Measurements from ENCODE around the gene C6orf89.

The C6orf89 gene

DNA sequence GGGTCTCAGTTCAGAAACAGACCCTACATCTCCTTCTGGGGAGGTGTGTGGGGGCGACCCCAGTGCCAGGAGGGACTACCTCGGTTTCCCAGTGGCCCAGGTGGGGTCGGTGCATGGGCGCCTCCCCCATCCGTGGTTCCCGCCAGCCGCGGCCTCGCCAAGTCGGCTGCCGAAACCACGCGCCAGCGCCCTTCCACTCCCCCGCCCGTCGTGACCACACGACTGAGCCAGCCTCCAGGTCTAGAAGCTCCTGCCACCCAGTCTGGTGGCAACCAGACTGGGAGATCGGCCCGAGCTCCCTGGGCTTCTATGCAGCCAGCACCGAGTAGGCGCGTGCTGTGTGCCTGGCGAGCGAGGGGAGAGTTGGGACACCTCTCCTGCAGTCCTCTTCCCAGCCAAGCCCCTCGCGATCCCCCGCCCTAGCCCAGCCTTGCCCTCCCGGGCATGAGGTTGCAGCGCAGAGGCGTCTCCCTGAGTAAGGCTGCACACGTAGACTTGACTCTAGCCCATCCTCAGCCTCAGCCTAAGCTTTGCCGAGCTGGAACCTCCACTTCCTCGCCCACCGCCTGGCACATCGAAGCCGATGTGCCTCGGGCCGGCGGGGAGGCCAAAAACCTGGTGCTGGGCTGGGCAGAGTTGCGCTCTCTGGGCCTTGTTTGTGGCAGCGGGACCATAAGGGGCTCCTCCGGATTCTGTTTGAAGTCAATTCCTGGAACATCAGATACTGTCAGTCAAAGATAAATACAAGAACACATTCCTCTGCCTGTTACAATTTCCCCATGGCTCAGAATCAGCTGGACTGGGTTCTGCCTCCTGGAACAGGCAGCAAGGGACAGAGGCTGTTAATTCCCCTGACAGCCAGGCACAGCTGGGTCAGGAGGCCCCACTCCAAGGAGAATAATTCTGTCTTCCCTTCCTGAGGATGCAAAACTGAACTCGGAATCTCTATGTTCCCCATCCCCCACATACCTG, 45.0 kb upstream of the C6orf89 start:
- TF ChIP-seq, protein P1, sequence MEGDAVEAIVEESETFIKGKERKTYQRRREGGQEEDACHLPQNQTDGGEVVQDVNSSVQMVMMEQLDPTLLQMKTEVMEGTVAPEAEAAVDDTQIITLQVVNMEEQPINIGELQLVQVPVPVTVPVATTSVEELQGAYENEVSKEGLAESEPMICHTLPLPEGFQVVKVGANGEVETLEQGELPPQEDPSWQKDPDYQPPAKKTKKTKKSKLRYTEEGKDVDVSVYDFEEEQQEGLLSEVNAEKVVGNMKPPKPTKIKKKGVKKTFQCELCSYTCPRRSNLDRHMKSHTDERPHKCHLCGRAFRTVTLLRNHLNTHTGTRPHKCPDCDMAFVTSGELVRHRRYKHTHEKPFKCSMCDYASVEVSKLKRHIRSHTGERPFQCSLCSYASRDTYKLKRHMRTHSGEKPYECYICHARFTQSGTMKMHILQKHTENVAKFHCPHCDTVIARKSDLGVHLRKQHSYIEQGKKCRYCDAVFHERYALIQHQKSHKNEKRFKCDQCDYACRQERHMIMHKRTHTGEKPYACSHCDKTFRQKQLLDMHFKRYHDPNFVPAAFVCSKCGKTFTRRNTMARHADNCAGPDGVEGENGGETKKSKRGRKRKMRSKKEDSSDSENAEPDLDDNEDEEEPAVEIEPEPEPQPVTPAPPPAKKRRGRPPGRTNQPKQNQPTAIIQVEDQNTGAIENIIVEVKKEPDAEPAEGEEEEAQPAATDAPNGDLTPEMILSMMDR (IDR thresholded peaks at IDR 0.05; ENCODE audit: low read length) = no peak
- no peak for TF ChIP-seq EZH2phosphoT487 (IDR thresholded peaks at IDR 0.05; ENCODE audit: low read length)
- no peak for TF ChIP-seq EZH2 (optimal IDR thresholded peaks at IDR 0.05; ENCODE audit: low read depth, low read length)
- H3K27me3 ChIP-seq (replicated peaks; ENCODE audit: insufficient read depth, low read length) = peaks cover 8% of the 10 kb centered on the region; the same call in 1 of the 2 replicates
- no peaks in the 10 kb centered on the region for H3K4me1 ChIP-seq (ENCODE audit: low read length)
- no peaks in the 10 kb centered on the region for H3K36me3 ChIP-seq (replicated peaks; ENCODE audit: insufficient read depth, low read length)
- H3K79me2 ChIP-seq (ENCODE audit: low read length) = no peaks in the 10 kb centered on the region
- H3F3A ChIP-seq (ENCODE audit: insufficient read depth, low read length) = no peaks in the 10 kb centered on the region
- H2AFZ ChIP-seq (ENCODE audit: low read length) = no peak overlapping the region
- H4K20me1 ChIP-seq (ENCODE audit: insufficient read depth, low read length) = no peaks in the 10 kb centered on the region
- H3K9me2 ChIP-seq (replicated peaks; ENCODE audit: insufficient read depth, low read length) = no peaks in the 10 kb centered on the region
- peak overlapping the region; percentile 55; the same call in 1 of the 2 replicates for H3K4me2 ChIP-seq (ENCODE audit: low read depth, low read length)
- no peaks in the 10 kb centered on the region for H3K9me3 ChIP-seq (replicated peaks; ENCODE audit: insufficient read depth, low read length)
- no peak overlapping the region for H3K9ac ChIP-seq (ENCODE audit: low read length)
- H3K4me3 ChIP-seq (ENCODE audit: low read length) = no peak overlapping the region
- no peak for DNase-seq
- no peak overlapping the region for H3K27ac ChIP-seq (ENCODE audit: low read length)

DNA sequence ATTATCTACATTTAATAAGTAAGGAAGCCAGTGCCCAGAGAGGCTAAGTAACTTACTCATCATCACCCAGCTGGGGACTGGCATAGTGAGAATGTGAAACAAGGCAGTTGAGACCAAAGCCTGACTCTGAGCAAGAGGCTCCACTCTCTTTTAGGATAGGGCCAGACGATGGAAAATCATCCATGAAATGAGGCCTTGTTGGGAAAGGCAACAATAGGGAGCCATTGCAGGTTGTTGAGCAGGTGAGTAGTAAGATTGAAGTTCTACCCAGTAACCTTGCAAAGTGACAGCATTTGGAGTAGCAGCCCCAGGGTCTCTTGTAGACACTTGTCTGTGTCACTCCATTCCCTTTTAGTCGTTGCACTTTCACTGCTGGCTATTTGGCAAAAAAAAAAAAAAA, 44.0 kb upstream of the C6orf89 start:
- H3K27ac ChIP-seq (ENCODE audit: low read length) = no peak overlapping the region

DNA sequence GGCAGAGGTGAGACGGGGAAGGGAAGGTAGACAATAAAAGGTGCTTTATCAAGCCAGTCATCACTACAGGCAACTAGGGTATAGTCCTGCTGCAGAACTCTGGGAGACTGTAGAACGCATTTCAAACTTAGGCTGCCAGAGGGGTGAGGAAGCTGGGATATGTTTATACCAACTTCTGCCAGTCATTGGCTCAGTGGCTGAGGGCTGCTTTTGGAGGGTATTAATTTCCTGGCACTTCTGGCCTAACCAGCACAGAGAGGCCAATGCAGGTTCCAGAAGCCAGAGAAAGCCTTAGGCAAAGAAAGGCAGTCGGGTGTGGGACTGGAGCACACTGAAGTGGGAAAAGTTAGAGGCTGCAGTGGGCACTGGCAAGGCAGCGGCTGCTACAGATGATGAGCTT, 42.6 kb upstream of the C6orf89 start:
- Histone ChIP-seq H3K9me3 (replicated peaks; ENCODE audit: insufficient read depth, low read length) (no peaks in the 10 kb centered on the region), H3K4me2 (ENCODE audit: low read depth, low read length) (no peak overlapping the region), H3K27me3 (replicated peaks; ENCODE audit: insufficient read depth, low read length) (peaks cover 8% of the 10 kb centered on the region; the same call in 1 of the 2 replicates), H3K36me3 (replicated peaks; ENCODE audit: insufficient read depth, low read length) (no peaks in the 10 kb centered on the region), H3K4me3 (ENCODE audit: low read length) (no peak overlapping the region), H3K79me2 (ENCODE audit: low read length) (no peaks in the 10 kb centered on the region), H3F3A (ENCODE audit: insufficient read depth, low read length) (no peaks in the 10 kb centered on the region), H3K4me1 (ENCODE audit: low read length) (no peaks in the 10 kb centered on the region), H3K27ac (ENCODE audit: low read length) (no peak overlapping the region), H4K20me1 (ENCODE audit: insufficient read depth, low read length) (no peaks in the 10 kb centered on the region), H3K9ac (ENCODE audit: low read length) (no peak overlapping the region), H2AFZ (ENCODE audit: low read length) (no peak overlapping the region), H3K9me2 (replicated peaks; ENCODE audit: insufficient read depth, low read length) (no peaks in the 10 kb centered on the region)
- TF ChIP-seq EZH2phosphoT487 (IDR thresholded peaks at IDR 0.05; ENCODE audit: low read length) = no peak
- TF ChIP-seq, protein P1 (IDR thresholded peaks at IDR 0.05; ENCODE audit: low read length) = no peak
- no peak for TF ChIP-seq EZH2 (optimal IDR thresholded peaks at IDR 0.05; ENCODE audit: low read depth, low read length)
- DNase-seq = no peak

More for the DNA sequence above, 44.0 kb upstream of the C6orf89 start:
- Histone ChIP-seq H3K4me2 (ENCODE audit: low read depth, low read length) (no peak overlapping the region), H2AFZ (ENCODE audit: low read length) (no peak overlapping the region), H3K4me3 (ENCODE audit: low read length) (no peak overlapping the region), H3F3A (ENCODE audit: insufficient read depth, low read length) (no peaks in the 10 kb centered on the region), H3K9me2 (replicated peaks; ENCODE audit: insufficient read depth, low read length) (no peaks in the 10 kb centered on the region), H3K36me3 (replicated peaks; ENCODE audit: insufficient read depth, low read length) (no peaks in the 10 kb centered on the region), H3K9ac (ENCODE audit: low read length) (no peak overlapping the region), H3K4me1 (ENCODE audit: low read length) (no peaks in the 10 kb centered on the region), H3K27me3 (replicated peaks; ENCODE audit: insufficient read depth, low read length) (peaks cover 8% of the 10 kb centered on the region; the same call in 1 of the 2 replicates), H3K79me2 (ENCODE audit: low read length) (no peaks in the 10 kb centered on the region), H4K20me1 (ENCODE audit: insufficient read depth, low read length) (no peaks in the 10 kb centered on the region), H3K9me3 (replicated peaks; ENCODE audit: insufficient read depth, low read length) (no peaks in the 10 kb centered on the region)
- no peak for DNase-seq
- no peak for TF ChIP-seq EZH2phosphoT487 (IDR thresholded peaks at IDR 0.05; ENCODE audit: low read length)
- no peak for TF ChIP-seq EZH2 (optimal IDR thresholded peaks at IDR 0.05; ENCODE audit: low read depth, low read length)
- TF ChIP-seq, protein P1 (IDR thresholded peaks at IDR 0.05; ENCODE audit: low read length) = no peak
